ENCODE results near the gene ZKSCAN4. TPM values are rescaled to one million over a fixed set of nuclear protein-coding genes. Genes with fewer than 3 reads are reported as not detected.
A peak's percentile ranks its signal among the peaks of the same experiment; 100 is the strongest.

Gene ZKSCAN4
- total RNA-seq, 1 donor from 2014 or later, result 3.9 TPM

- peak overlapping the region; percentile 86 for H3K9ac ChIP-seq (ENCODE audit: low read length)
- DNase-seq (ENCODE audit: low read depth) (no peak), FAIRE-seq (no peak)
- H4K20me1 ChIP-seq (ENCODE audit: insufficient read depth, low read length), result no peaks in the 10 kb centered on the region
- no peaks in the 10 kb centered on the region for H3K27me3 ChIP-seq (ENCODE audit: insufficient read depth, low read length)
- no peaks in the 10 kb centered on the region for H3K9me3 ChIP-seq (ENCODE audit: insufficient read depth, low read depth, low read length)
- H3K79me2 ChIP-seq (ENCODE audit: insufficient read depth, low read length), result peaks cover 15% of the 10 kb centered on the region
- Mint-ChIP-seq H3K9me3 (ENCODE audit: unreplicated experiment) (no peaks in the 10 kb centered on the region), H3K4me1 (ENCODE audit: low read depth, unreplicated experiment) (peaks cover 9% of the 10 kb centered on the region), H3K36me3 (ENCODE audit: low read depth, unreplicated experiment) (peaks cover 3% of the 10 kb centered on the region), H3K27ac (ENCODE audit: unreplicated experiment) (peak overlapping the region; percentile 87), H3K4me3 (ENCODE audit: unreplicated experiment) (peak overlapping the region; percentile 99), H3K27me3 (ENCODE audit: low read depth, unreplicated experiment) (no peaks in the 10 kb centered on the region)
- H3K4me1 ChIP-seq (ENCODE audit: insufficient read depth, low read length), result peaks cover 11% of the 10 kb centered on the region
- no peak for TF ChIP-seq EZH2 (IDR thresholded peaks at IDR 0.05; ENCODE audit: insufficient read depth, low read length)
- TF ChIP-seq, protein P1, sequence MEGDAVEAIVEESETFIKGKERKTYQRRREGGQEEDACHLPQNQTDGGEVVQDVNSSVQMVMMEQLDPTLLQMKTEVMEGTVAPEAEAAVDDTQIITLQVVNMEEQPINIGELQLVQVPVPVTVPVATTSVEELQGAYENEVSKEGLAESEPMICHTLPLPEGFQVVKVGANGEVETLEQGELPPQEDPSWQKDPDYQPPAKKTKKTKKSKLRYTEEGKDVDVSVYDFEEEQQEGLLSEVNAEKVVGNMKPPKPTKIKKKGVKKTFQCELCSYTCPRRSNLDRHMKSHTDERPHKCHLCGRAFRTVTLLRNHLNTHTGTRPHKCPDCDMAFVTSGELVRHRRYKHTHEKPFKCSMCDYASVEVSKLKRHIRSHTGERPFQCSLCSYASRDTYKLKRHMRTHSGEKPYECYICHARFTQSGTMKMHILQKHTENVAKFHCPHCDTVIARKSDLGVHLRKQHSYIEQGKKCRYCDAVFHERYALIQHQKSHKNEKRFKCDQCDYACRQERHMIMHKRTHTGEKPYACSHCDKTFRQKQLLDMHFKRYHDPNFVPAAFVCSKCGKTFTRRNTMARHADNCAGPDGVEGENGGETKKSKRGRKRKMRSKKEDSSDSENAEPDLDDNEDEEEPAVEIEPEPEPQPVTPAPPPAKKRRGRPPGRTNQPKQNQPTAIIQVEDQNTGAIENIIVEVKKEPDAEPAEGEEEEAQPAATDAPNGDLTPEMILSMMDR (IDR thresholded peaks at IDR 0.05; ENCODE audit: insufficient read depth, low read depth, low read length), result no peak
- H3K36me3 ChIP-seq (ENCODE audit: insufficient read depth, low read length), result peaks cover 3% of the 10 kb centered on the region
- peak overlapping the region; percentile 92 for H2AFZ ChIP-seq (ENCODE audit: low read depth, low read length)
- peak overlapping the region; percentile 81 for H3K4me3 ChIP-seq (ENCODE audit: insufficient read depth, low read depth, low read length)
- H3K4me2 ChIP-seq (ENCODE audit: low read length), result peak overlapping the region; percentile 93
- H3K27ac ChIP-seq (ENCODE audit: low read depth, low read length), result peak overlapping the region; percentile 32
Observed at GRCh38 chr6:28251661-28252008, 434 bp downstream of the ZKSCAN4 start.

GRCh38 chr6:28250747-28251146 lies 1.3 kb downstream of the ZKSCAN4 start:
- peaks cover 15% of the 10 kb centered on the region for H3K79me2 ChIP-seq (ENCODE audit: insufficient read depth, low read length)
- no peaks in the 10 kb centered on the region for H3K27me3 ChIP-seq (ENCODE audit: insufficient read depth, low read length)
- H3K27ac ChIP-seq (ENCODE audit: low read depth, low read length), result no peak overlapping the region
- Mint-ChIP-seq H3K36me3 (ENCODE audit: low read depth, unreplicated experiment) (peaks cover 6% of the 10 kb centered on the region), H3K4me1 (ENCODE audit: low read depth, unreplicated experiment) (peaks cover 9% of the 10 kb centered on the region), H3K27me3 (ENCODE audit: low read depth, unreplicated experiment) (no peaks in the 10 kb centered on the region), H3K9me3 (ENCODE audit: unreplicated experiment) (no peaks in the 10 kb centered on the region), H3K27ac (ENCODE audit: unreplicated experiment) (no peak overlapping the region), H3K4me3 (ENCODE audit: unreplicated experiment) (peak overlapping the region; percentile 80)
- H4K20me1 ChIP-seq (ENCODE audit: insufficient read depth, low read length), result no peaks in the 10 kb centered on the region
- peaks cover 4% of the 10 kb centered on the region for H3K36me3 ChIP-seq (ENCODE audit: insufficient read depth, low read length)
- peak overlapping the region; percentile 81 for H3K4me3 ChIP-seq (ENCODE audit: insufficient read depth, low read depth, low read length)
- no peak overlapping the region for H3K9ac ChIP-seq (ENCODE audit: low read length)
- H3K4me2 ChIP-seq (ENCODE audit: low read length), result peak overlapping the region; percentile 93
- no peaks in the 10 kb centered on the region for H3K9me3 ChIP-seq (ENCODE audit: insufficient read depth, low read depth, low read length)
- H3K4me1 ChIP-seq (ENCODE audit: insufficient read depth, low read length), result peaks cover 11% of the 10 kb centered on the region
- FAIRE-seq (no peak), DNase-seq (ENCODE audit: low read depth) (no peak)
- no peak overlapping the region for H2AFZ ChIP-seq (ENCODE audit: low read depth, low read length)
- TF ChIP-seq, protein P1 (IDR thresholded peaks at IDR 0.05; ENCODE audit: insufficient read depth, low read depth, low read length), result no peak
- no peak for TF ChIP-seq EZH2 (IDR thresholded peaks at IDR 0.05; ENCODE audit: insufficient read depth, low read length)

DNA sequence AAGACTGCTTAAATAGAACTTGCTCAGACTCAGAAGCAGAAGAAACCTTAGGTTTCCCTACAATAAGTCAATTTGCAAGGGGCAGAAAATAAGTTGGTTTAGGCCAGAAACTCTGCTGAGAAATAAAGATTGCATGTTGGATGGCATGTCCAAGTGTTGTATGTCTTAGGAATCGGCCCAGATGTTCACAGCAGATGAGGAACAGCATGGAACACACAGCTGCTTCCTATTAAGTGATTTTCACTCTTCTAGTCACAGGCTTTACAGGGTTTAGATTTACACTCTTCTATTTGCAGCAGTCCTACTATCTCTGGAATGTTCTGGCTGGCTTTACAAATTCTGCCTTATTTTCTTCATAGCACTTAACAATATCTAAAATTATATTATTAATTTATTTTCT lies 3.2 kb downstream of the ZKSCAN4 start:
- Histone ChIP-seq H3K4me1 (ENCODE audit: insufficient read depth, low read length) (peaks cover 11% of the 10 kb centered on the region), H3K4me3 (ENCODE audit: insufficient read depth, low read depth, low read length) (no peak overlapping the region), H3K4me2 (ENCODE audit: low read length) (no peak overlapping the region), H3K9me3 (ENCODE audit: insufficient read depth, low read depth, low read length) (no peaks in the 10 kb centered on the region), H3K27ac (ENCODE audit: low read depth, low read length) (no peak overlapping the region), H4K20me1 (ENCODE audit: insufficient read depth, low read length) (no peaks in the 10 kb centered on the region), H2AFZ (ENCODE audit: low read depth, low read length) (no peak overlapping the region), H3K79me2 (ENCODE audit: insufficient read depth, low read length) (peaks cover 15% of the 10 kb centered on the region), H3K36me3 (ENCODE audit: insufficient read depth, low read length) (peaks cover 16% of the 10 kb centered on the region), H3K9ac (ENCODE audit: low read length) (no peak overlapping the region), H3K27me3 (ENCODE audit: insufficient read depth, low read length) (no peaks in the 10 kb centered on the region)
- DNase-seq (ENCODE audit: low read depth) (no peak), FAIRE-seq (no peak)
- TF ChIP-seq, protein P1 (IDR thresholded peaks at IDR 0.05; ENCODE audit: insufficient read depth, low read depth, low read length), result no peak
- no peak for TF ChIP-seq EZH2 (IDR thresholded peaks at IDR 0.05; ENCODE audit: insufficient read depth, low read length)
- peaks cover 9% of the 10 kb centered on the region for H3K4me1 Mint-ChIP-seq (ENCODE audit: low read depth, unreplicated experiment)
- no peaks in the 10 kb centered on the region for H3K9me3 Mint-ChIP-seq (ENCODE audit: unreplicated experiment)
- no peak overlapping the region for H3K27ac Mint-ChIP-seq (ENCODE audit: unreplicated experiment)
- H3K36me3 Mint-ChIP-seq (ENCODE audit: low read depth, unreplicated experiment), result peaks cover 15% of the 10 kb centered on the region
- H3K27me3 Mint-ChIP-seq (ENCODE audit: low read depth, unreplicated experiment), result no peaks in the 10 kb centered on the region
- no peak overlapping the region for H3K4me3 Mint-ChIP-seq (ENCODE audit: unreplicated experiment)
